VCaP (cell line): ENCODE measurements around the gene DPAGT1.
"Not testable (repeated sequence)": the region's sequence is repeated elsewhere in the genome, so short reads cannot be mapped to it uniquely, and the experiment has no call there.

Source experiments
- H3K27ac ChIP-seq: fragments of 450-650 bp; 2 replicates; pipeline ENCODE4 v1.5.1; 2017
- CTCF ChIP-seq: fragments of 450-650 bp; conservative IDR thresholded peaks from 2 replicates; pipeline ENCODE4 v1.5.1; 2017; ENCODE audit warnings: mild to moderate bottlenecking, moderate library complexity

DPAGT1 gene

GRCh38 chr11:119062779-119063178 is 38.9 kb downstream of the DPAGT1 start:
- H3K27ac ChIP-seq, result no peak overlapping the region
- no peak for TF ChIP-seq CTCF

GRCh38 chr11:119061256-119061655 is 40.4 kb downstream of the DPAGT1 start:
- no peak for TF ChIP-seq CTCF
- no peak overlapping the region for H3K27ac ChIP-seq

- H3K27ac ChIP-seq, result not testable (repeated sequence)
Measured at GRCh38 chr11:119059128-119059527, 42.5 kb downstream of the DPAGT1 start.

GRCh38 chr11:119057000-119057769 is 44.5 kb downstream of the DPAGT1 start, which contains the start of gene HYOU1:
Gene HYOU1 (minus strand): TSS chr11:119057205. CDS start chr11:119056160, 1,045 bp downstream.
- peak within 1 kb of the TSS; percentile 89 for H3K27ac ChIP-seq
- peak; percentile 19; the same call in 1 of the 2 replicates for TF ChIP-seq CTCF

GRCh38 chr11:119056421-119056999 is 45.1 kb downstream of the DPAGT1 start:
- peak overlapping the region; percentile 89 for H3K27ac ChIP-seq
- no peak for TF ChIP-seq CTCF

GRCh38 chr11:119055901-119056300 is 45.8 kb downstream of the DPAGT1 start:
- TF ChIP-seq CTCF, result 0 out of 2 replicates have a peak, but pooled peaks have one; percentile 21
- peak overlapping the region; percentile 89 for H3K27ac ChIP-seq

- no peak overlapping the region for H3K27ac ChIP-seq
- no peak for TF ChIP-seq CTCF
Measured at GRCh38 chr11:119054418-119054817, 47.2 kb downstream of the DPAGT1 start.
